ENCODE results near the gene OR51G2. TPM values are rescaled to one million over a fixed set of nuclear protein-coding genes. Genes with fewer than 3 reads are reported as not detected.
"Not testable (repeated sequence)": the region's sequence is repeated elsewhere in the genome, so short reads cannot be mapped to it uniquely, and the experiment has no call there.

Gene OR51G2, protein sequence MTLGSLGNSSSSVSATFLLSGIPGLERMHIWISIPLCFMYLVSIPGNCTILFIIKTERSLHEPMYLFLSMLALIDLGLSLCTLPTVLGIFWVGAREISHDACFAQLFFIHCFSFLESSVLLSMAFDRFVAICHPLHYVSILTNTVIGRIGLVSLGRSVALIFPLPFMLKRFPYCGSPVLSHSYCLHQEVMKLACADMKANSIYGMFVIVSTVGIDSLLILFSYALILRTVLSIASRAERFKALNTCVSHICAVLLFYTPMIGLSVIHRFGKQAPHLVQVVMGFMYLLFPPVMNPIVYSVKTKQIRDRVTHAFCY
- total RNA-seq (2014; rRNA removed; shearing (Covaris generic)) (not detected in 2 replicates), polyA plus RNA-seq (2016; fragmentation: Nextera tagmentation; extraction: Ambion mirVana) (not detected in 2 replicates)

DNA sequence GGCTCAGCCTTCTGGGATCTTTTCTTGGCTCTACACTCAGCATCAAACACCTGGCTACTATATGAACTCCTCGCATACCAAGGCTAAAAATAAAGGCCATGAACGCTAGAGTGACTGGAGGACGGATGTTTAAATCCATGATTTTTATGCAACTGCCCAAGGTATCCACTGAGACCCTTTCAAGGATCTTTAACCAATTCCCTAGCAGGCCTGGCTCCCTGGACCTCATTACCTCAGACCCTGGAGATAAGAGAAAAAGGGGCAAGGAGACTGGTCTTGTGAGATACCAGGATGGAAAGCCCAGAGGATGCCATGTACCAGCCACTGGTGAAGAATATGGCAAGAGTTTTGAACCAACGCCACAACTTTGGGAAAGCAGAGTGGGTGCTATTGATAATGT is at the start of gene OR51G2:
Gene OR51G2, minus strand, starts transcription at position 101 of the 400 bp plus-strand sequence. CDS start 3,687 bp downstream, outside the sequence.
- H3K36me3 ChIP-seq (ENCODE audit: low read depth), result no peaks in the 10 kb centered on the region
- H3K9me2 ChIP-seq (ENCODE audit: insufficient read depth), result no peaks in the 10 kb centered on the region

DNA sequence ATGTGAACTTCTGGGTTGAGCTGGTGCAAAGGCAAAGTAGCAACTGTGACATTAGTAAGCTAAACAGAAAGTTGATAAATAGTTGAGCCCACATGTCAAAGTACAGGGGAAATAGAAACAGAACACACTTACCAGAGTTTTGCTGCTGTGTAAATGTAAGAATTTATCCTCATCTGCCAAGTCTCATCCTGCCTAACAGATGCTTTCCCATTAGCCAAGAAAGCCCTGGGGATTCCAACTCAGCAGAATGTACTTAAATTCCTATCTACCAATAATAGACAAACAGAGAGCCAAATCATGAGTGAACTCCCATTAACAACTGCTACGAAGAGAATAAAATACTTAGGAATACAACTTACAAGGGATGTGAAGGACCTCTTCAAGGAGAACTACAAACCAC is 43.7 kb upstream of the OR51G2 start:
- no peak for DNase-seq
- TF ChIP-seq EZH2phosphoT487 (IDR thresholded peaks at IDR 0.05; ENCODE audit: insufficient read depth, low read depth) (no peak), EZH2 (IDR thresholded peaks at IDR 0.05; ENCODE audit: insufficient read depth, poor library complexity, severe bottlenecking) (no peak)
- H3K4me2 ChIP-seq (ENCODE audit: unreplicated experiment), result no peak overlapping the region
- H3K27ac ChIP-seq, result no peak overlapping the region
- H3K27me3 ChIP-seq (replicated peaks; ENCODE audit: insufficient read depth), result no peaks in the 10 kb centered on the region
- H3K9me2 ChIP-seq (ENCODE audit: insufficient read depth), result no peaks in the 10 kb centered on the region
- H3K79me2 ChIP-seq (ENCODE audit: insufficient read depth), result no peaks in the 10 kb centered on the region
- in situ Hi-C loops (cut with MboI), result no loop called here
- H4K20me1 ChIP-seq (ENCODE audit: insufficient read depth), result no peaks in the 10 kb centered on the region
- H3K9me3 ChIP-seq (ENCODE audit: low read depth), result no peaks in the 10 kb centered on the region
- H2AFZ ChIP-seq, result no peak overlapping the region
- H3K4me1 ChIP-seq (ENCODE audit: insufficient read depth), result no peaks in the 10 kb centered on the region
- 0 to 6% methylated on average over 1 of the region's 1 CpG for WGBS, 2 experiments (ENCODE audit: low coverage in 1 of 2, low lambda C conversion rate in 2 of 2, missing lambda C conversion rate in 2 of 2)
- H3K36me3 ChIP-seq (ENCODE audit: low read depth), result no peaks in the 10 kb centered on the region
- H3K4me3 ChIP-seq, result no peak overlapping the region
- no peak overlapping the region for H3K9ac ChIP-seq
- no peaks in the 10 kb centered on the region for H3F3A ChIP-seq (ENCODE audit: insufficient read depth)

More for the DNA sequence above, at the start of gene OR51G2:
- H3K4me3 ChIP-seq, result no peak within 1 kb of the TSS
- no peaks in the 10 kb centered on the region for H3K79me2 ChIP-seq (ENCODE audit: insufficient read depth)
- no peak within 1 kb of the TSS for H3K9ac ChIP-seq
- H3K4me1 ChIP-seq (ENCODE audit: insufficient read depth), result no peaks in the 10 kb centered on the region
- no peaks in the 10 kb centered on the region for H3F3A ChIP-seq (ENCODE audit: insufficient read depth)
- no peak within 1 kb of the TSS for H3K4me2 ChIP-seq (ENCODE audit: unreplicated experiment)
- DNase-seq, result no peak
- WGBS, 2 experiments (ENCODE audit: low coverage in 1 of 2, low lambda C conversion rate in 2 of 2, missing lambda C conversion rate in 2 of 2), result 9 to 13% methylated on average over 4 of the region's 4 CpGs
- H3K27me3 ChIP-seq (replicated peaks; ENCODE audit: insufficient read depth), result no peaks in the 10 kb centered on the region
- no peak for TF ChIP-seq EZH2 (IDR thresholded peaks at IDR 0.05; ENCODE audit: insufficient read depth, poor library complexity, severe bottlenecking)
- no peak for TF ChIP-seq EZH2phosphoT487 (IDR thresholded peaks at IDR 0.05; ENCODE audit: insufficient read depth, low read depth)
- H4K20me1 ChIP-seq (ENCODE audit: insufficient read depth), result no peaks in the 10 kb centered on the region
- in situ Hi-C loops (cut with MboI), result no loop called here
- no peak within 1 kb of the TSS for H3K27ac ChIP-seq
- H2AFZ ChIP-seq, result no peak within 1 kb of the TSS
- no peaks in the 10 kb centered on the region for H3K9me3 ChIP-seq (ENCODE audit: low read depth)

DNA sequence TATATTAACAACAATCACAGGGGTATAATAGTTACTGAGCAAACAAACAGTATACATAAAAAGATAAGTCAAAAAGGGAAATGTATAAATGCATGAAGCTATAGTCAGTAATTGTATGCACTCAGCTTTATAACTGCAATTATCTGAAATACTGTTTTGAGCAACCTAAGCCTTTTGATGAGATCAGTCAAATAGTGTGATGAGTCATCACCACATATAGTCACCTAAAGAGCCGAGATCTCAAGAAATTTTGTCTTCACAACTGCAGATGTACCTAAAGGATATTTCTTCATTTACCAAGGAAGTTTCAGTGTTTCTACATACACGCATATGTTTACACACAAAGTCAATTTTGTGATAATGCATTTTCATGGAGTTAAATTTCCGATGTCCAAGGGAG is 41.7 kb upstream of the OR51G2 start:
- in situ Hi-C loops (cut with MboI), result no loop called here
- no peak overlapping the region for H3K27ac ChIP-seq
- no peaks in the 10 kb centered on the region for H3F3A ChIP-seq (ENCODE audit: insufficient read depth)
- no peak overlapping the region for H2AFZ ChIP-seq
- H3K9me2 ChIP-seq (ENCODE audit: insufficient read depth), result no peaks in the 10 kb centered on the region
- H4K20me1 ChIP-seq (ENCODE audit: insufficient read depth), result no peaks in the 10 kb centered on the region
- no peak overlapping the region for H3K4me3 ChIP-seq
- WGBS, 2 experiments (ENCODE audit: low coverage in 1 of 2, low lambda C conversion rate in 2 of 2, missing lambda C conversion rate in 2 of 2), result 34 to 35% methylated on average over 3 of the region's 3 CpGs
- TF ChIP-seq EZH2 (IDR thresholded peaks at IDR 0.05; ENCODE audit: insufficient read depth, poor library complexity, severe bottlenecking), result no peak
- no peak for TF ChIP-seq EZH2phosphoT487 (IDR thresholded peaks at IDR 0.05; ENCODE audit: insufficient read depth, low read depth)
- peak; percentile 0 for DNase-seq
- no peaks in the 10 kb centered on the region for H3K4me1 ChIP-seq (ENCODE audit: insufficient read depth)
- no peak overlapping the region for H3K9ac ChIP-seq
- H3K4me2 ChIP-seq (ENCODE audit: unreplicated experiment), result no peak overlapping the region
- H3K36me3 ChIP-seq (ENCODE audit: low read depth), result no peaks in the 10 kb centered on the region
- no peaks in the 10 kb centered on the region for H3K27me3 ChIP-seq (replicated peaks; ENCODE audit: insufficient read depth)
- H3K9me3 ChIP-seq (ENCODE audit: low read depth), result no peaks in the 10 kb centered on the region
- no peaks in the 10 kb centered on the region for H3K79me2 ChIP-seq (ENCODE audit: insufficient read depth)

DNA sequence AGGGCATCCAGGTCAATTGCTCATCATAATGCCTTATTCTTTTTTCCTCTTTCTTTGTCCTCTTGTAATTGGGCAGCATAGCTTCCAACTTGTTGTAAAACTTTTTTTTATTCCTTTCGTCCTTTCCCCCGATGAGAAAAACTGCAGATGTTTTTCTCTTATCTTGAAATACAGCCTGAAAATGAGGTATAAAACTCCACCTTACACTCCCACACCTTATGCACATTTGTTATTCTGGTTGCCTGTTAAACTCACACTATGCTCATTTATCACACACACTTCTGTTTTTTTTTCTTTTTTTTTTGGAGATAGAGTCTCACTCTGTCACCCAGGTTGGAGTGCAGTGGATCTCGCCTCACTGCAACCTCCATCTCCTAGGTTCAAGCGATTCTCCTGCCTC is 38.2 kb upstream of the OR51G2 start:
- no peaks in the 10 kb centered on the region for H3K9me2 ChIP-seq (ENCODE audit: insufficient read depth)
- WGBS, 2 experiments (ENCODE audit: low coverage in 1 of 2, low lambda C conversion rate in 2 of 2, missing lambda C conversion rate in 2 of 2), result 22 to 27% methylated on average over 4 of the region's 4 CpGs
- no peak for DNase-seq
- H3K4me1 ChIP-seq (ENCODE audit: insufficient read depth), result no peaks in the 10 kb centered on the region
- H3K36me3 ChIP-seq (ENCODE audit: low read depth), result no peaks in the 10 kb centered on the region
- no peak overlapping the region for H3K27ac ChIP-seq
- H3F3A ChIP-seq (ENCODE audit: insufficient read depth), result no peaks in the 10 kb centered on the region
- no peak overlapping the region for H2AFZ ChIP-seq
- TF ChIP-seq EZH2phosphoT487 (IDR thresholded peaks at IDR 0.05; ENCODE audit: insufficient read depth, low read depth) (no peak), EZH2 (IDR thresholded peaks at IDR 0.05; ENCODE audit: insufficient read depth, poor library complexity, severe bottlenecking) (no peak)
- no peaks in the 10 kb centered on the region for H3K27me3 ChIP-seq (replicated peaks; ENCODE audit: insufficient read depth)
- H4K20me1 ChIP-seq (ENCODE audit: insufficient read depth), result no peaks in the 10 kb centered on the region
- no peak overlapping the region for H3K9ac ChIP-seq
- no peak overlapping the region for H3K4me2 ChIP-seq (ENCODE audit: unreplicated experiment)
- in situ Hi-C loops (cut with MboI), result no loop called here
- no peak overlapping the region for H3K4me3 ChIP-seq
- H3K9me3 ChIP-seq (ENCODE audit: low read depth), result no peaks in the 10 kb centered on the region
- H3K79me2 ChIP-seq (ENCODE audit: insufficient read depth), result no peaks in the 10 kb centered on the region

DNA sequence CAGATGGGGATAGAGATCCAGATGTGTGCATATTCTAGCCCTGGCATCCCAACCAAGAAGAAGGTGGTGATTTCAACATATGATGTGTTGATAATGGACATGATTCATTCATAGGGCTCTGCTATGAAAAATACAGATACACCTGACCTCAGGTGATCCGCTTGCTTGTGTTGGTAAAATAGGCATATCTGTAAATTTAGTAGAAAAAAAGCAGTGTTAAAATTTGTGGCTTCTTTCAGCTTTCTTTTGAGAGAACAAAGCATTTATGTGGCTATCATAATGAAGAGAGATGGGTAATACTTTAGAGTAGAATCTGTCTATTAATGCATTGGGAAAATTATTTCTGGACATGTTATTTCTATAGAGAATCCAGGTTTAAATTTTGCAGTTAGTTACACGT is 36.5 kb upstream of the OR51G2 start, which contains the start of gene OR51A2:
Gene OR51A2, minus strand, starts transcription at position 101 of the 400 bp plus-strand sequence. Its CDS starts 0 bp downstream, at position 101.
- H2AFZ ChIP-seq; H3K4me1 ChIP-seq (ENCODE audit: insufficient read depth); H3K27ac ChIP-seq; H3K4me3 ChIP-seq; H3K27me3 ChIP-seq (replicated peaks; ENCODE audit: insufficient read depth); H3K9me3 ChIP-seq (ENCODE audit: low read depth); in situ Hi-C loops (cut with MboI); H3K79me2 ChIP-seq (ENCODE audit: insufficient read depth); H3K9ac ChIP-seq; H3K4me2 ChIP-seq (ENCODE audit: unreplicated experiment); H3F3A ChIP-seq (ENCODE audit: insufficient read depth); H4K20me1 ChIP-seq (ENCODE audit: insufficient read depth); H3K9me2 ChIP-seq (ENCODE audit: insufficient read depth); H3K36me3 ChIP-seq (ENCODE audit: low read depth); DNase-seq: not testable (repeated sequence)
- WGBS, 2 experiments (ENCODE audit: low coverage in 1 of 2, low lambda C conversion rate in 2 of 2, missing lambda C conversion rate in 2 of 2), result 0 to 3% methylated on average over 2 of the region's 2 CpGs

All from GM23248 (cell line).